Measurements from ENCODE around the gene KDF1. TPM values are rescaled to one million over a fixed set of nuclear protein-coding genes. Genes with fewer than 3 reads are reported as not detected.
A peak's percentile ranks its signal among the peaks of the same experiment; 100 is the strongest.

The KDF1 gene
- total RNA-seq (10 to 100 TPM in 2 of 5 donors, 1 to 10 TPM in 3; 2.9 to 21.6 (median 7.1) TPM), polyA plus RNA-seq (10 to 100 TPM; 13.6 to 15.3 (median 14.5) TPM)
- long read RNA-seq, donor 1, partial matches to known transcripts: 0 of 1 reads
- long read RNA-seq, donor 1, other reads (novel, unspliced or antisense): 0 of 1 reads
- long read RNA-seq, donor 2, partial matches to known transcripts: 0 of 3 reads
- long read RNA-seq, donor 2, other reads (novel, unspliced or antisense): 0 of 3 reads
- long read RNA-seq, donor 3, partial matches to known transcripts: 0 of 1 reads
- long read RNA-seq, donor 3, other reads (novel, unspliced or antisense): 0 of 1 reads
- long read RNA-seq, donor 4: 0 reads
- long read RNA-seq, donor 5, partial matches to known transcripts: 0 of 3 reads
- long read RNA-seq, donor 5, other reads (novel, unspliced or antisense): 0 of 3 reads
- long read RNA-seq, donor 6: 0 reads
- long read RNA-seq, donor 7, partial matches to known transcripts: 0 of 4 reads
- long read RNA-seq, donor 7, other reads (novel, unspliced or antisense): 0 of 4 reads
- long read RNA-seq, donor 8, partial matches to known transcripts: 6 of 7 reads
- long read RNA-seq, donor 8, other reads (novel, unspliced or antisense): 0 of 7 reads
- long read RNA-seq, donor 9, partial matches to known transcripts: 0 of 1 reads
- long read RNA-seq, donor 9, other reads (novel, unspliced or antisense): 0 of 1 reads
- long read RNA-seq, donor 10, partial matches to known transcripts: 0 of 2 reads
- long read RNA-seq, donor 10, other reads (novel, unspliced or antisense): 0 of 2 reads

DNA sequence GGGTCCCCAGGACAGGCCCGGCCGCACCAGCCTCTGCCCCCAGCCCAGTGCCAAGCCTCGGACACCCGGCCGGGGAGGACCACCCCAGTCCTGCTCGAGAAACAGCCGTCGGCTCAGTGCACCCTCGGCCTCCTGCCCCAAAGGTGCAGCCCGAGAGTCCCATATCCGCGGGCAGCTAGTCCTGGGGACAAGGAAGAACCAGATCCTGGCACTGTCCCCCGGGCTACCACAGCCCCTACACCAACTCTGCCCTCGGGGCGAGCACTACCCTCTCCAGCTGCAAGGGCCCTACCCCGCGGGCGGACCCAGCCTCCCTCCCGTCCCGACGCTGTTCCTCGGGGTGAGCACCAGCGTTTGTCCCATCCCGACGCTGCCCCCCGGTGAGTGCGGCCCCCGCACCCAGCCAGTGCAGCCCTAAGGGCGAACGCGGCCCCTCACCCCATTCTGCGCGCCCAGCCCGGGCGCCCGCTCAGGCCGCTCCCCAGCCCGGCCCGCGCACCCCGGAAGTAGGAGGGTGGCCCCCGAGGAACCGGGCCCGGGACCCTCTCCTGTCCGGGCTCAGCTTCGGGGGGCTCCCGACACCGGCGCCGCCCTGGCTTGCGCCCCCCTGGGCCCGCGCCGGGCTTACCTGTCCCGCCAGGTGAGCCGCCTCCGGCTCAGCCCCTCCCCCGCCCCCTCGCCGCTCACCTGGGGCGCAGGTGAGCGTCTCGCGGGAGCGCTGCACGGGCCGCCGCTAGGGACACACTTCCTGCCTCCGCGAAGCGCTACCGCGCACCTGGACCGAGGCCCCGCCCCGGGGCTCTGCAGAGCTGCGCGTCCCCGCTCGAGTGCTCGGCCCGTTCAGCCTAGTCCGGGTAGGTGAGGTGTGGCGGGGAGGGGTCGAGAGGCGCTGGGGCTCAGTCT is at the start of gene KDF1:
Gene KDF1 (minus strand): TSS at position 747 of the 903 bp plus-strand sequence. CDS start 8,088 bp downstream, outside the sequence.
- H3K36me3 ChIP-seq: no peaks in the 10 kb centered on the region
- peaks cover 0 to 5% (median 2%) of the 10 kb centered on the region in 4 donors for H3K9me3 ChIP-seq
- peaks cover 3 to 55% (median 25%) of the 10 kb centered on the region in 3 donors for H3K27me3 ChIP-seq
- H3K27ac ChIP-seq: peak within 1 kb of the TSS; percentile 73 to 88 (median 84)
- peak; percentile 92 to 95 for DNase-seq
- TF ChIP-seq POLR2A (IDR thresholded peaks at IDR 0.05): peak in 1 of 4 donors; percentile 12
- TF ChIP-seq, protein P1, sequence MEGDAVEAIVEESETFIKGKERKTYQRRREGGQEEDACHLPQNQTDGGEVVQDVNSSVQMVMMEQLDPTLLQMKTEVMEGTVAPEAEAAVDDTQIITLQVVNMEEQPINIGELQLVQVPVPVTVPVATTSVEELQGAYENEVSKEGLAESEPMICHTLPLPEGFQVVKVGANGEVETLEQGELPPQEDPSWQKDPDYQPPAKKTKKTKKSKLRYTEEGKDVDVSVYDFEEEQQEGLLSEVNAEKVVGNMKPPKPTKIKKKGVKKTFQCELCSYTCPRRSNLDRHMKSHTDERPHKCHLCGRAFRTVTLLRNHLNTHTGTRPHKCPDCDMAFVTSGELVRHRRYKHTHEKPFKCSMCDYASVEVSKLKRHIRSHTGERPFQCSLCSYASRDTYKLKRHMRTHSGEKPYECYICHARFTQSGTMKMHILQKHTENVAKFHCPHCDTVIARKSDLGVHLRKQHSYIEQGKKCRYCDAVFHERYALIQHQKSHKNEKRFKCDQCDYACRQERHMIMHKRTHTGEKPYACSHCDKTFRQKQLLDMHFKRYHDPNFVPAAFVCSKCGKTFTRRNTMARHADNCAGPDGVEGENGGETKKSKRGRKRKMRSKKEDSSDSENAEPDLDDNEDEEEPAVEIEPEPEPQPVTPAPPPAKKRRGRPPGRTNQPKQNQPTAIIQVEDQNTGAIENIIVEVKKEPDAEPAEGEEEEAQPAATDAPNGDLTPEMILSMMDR (IDR thresholded peaks at IDR 0.05): peak in 1 of 7 experiments; percentile 38
- no peak for TF ChIP-seq EP300 (IDR thresholded peaks at IDR 0.05)
- peak in 2 of 3 donors; percentile 72 to 81 for TF ChIP-seq POLR2AphosphoS5 (IDR thresholded peaks at IDR 0.05)
- peak within 1 kb of the TSS; percentile 57 to 84 (median 68) for H3K4me3 ChIP-seq
- 0 to 2% (median 1%) methylated on average over 30 to 86 of the region's 86 CpGs for WGBS, 5 donors
- intact Hi-C loops (cut with DNase I; ENCODE audit: low total_unique reads): no loop called here
- H3K4me1 ChIP-seq: peaks cover 16 to 33% (median 26%) of the 10 kb centered on the region in 4 donors

- peak overlapping the region; percentile 64 to 88 (median 86) for H3K27ac ChIP-seq
- peak; percentile 43 to 73 for DNase-seq
- peaks cover 70 to 88% (median 79%) of the 10 kb centered on the region in 4 donors for H3K4me1 ChIP-seq
- H3K27me3 ChIP-seq: peaks cover 0 to 5% (median 0%) of the 10 kb centered on the region in 3 donors
- intact Hi-C loops (cut with DNase I; ENCODE audit: low total_unique reads): no loop called here
- H3K4me3 ChIP-seq: peak overlapping the region; percentile 9 to 56 (median 38)
- H3K9me3 ChIP-seq: no peaks in the 10 kb centered on the region
- TF ChIP-seq, protein P1 (IDR thresholded peaks at IDR 0.05): no peak
- TF ChIP-seq POLR2AphosphoS5 (IDR thresholded peaks at IDR 0.05): peak in 2 of 3 donors; percentile 33 to 53
- H3K36me3 ChIP-seq: peaks cover 0 to 15% (median 8%) of the 10 kb centered on the region in 4 donors
- 27 to 58% (median 36%) methylated on average over 5 to 6 of the region's 6 CpGs for WGBS, 5 donors
Measured at GRCh38 chr1:27009601-27010197, 49.4 kb upstream of the KDF1 start.

DNA sequence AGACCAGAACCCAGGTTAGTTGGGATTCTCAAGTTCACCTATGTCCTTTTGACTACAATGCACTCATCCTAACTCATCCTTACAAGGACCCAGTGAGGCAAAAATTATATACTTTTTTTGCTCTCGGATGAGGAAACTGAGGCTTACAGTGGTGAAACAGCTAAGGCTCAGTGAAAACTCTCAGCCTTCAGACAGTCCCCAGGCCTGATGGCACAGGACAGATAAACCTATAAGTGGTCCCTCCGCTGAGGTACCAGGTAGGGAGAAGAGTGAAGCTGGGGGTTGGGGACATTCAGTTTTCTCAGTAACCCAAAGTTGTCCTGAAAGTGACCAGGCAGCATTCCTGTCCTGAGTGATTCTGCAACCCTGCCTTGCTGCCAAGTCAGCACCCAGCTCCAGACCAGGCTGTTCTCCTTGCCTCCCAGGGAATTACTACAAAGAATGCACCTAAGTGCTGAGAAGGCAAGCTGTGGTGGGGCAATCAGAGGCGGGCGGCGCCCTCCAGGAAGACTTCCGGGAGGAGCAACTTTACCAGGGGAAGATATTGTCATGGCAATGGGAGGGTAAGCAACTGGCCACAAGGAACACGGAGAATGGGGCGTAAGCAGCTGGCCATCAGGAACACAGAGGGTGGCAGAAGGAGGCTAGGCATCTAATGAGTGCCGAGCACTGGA is 47.8 kb upstream of the KDF1 start:
- peaks cover 80 to 96% (median 91%) of the 10 kb centered on the region in 4 donors for H3K4me1 ChIP-seq
- peaks cover 0 to 15% (median 8%) of the 10 kb centered on the region in 4 donors for H3K36me3 ChIP-seq
- H3K9me3 ChIP-seq: no peaks in the 10 kb centered on the region
- H3K27me3 ChIP-seq: peaks cover 0 to 5% (median 0%) of the 10 kb centered on the region in 3 donors
- peak; percentile 83 to 84 for DNase-seq
- intact Hi-C loops (cut with DNase I; ENCODE audit: low total_unique reads): no loop called here
- H3K27ac ChIP-seq: peak overlapping the region; percentile 52 to 88 (median 86)
- peak; percentile 24 for TF ChIP-seq EP300 (IDR thresholded peaks at IDR 0.05)
- TF ChIP-seq POLR2A (IDR thresholded peaks at IDR 0.05): no peak
- TF ChIP-seq POLR2AphosphoS5 (IDR thresholded peaks at IDR 0.05): peak; percentile 65 to 83 (median 80)
- TF ChIP-seq, protein P1 (IDR thresholded peaks at IDR 0.05): no peak
- no peak overlapping the region for H3K4me3 ChIP-seq
- WGBS, 5 donors: 32 to 52% (median 46%) methylated on average over 9 of the region's 9 CpGs

Measured in stomach (tissue), 19 donors.